Measurements from ENCODE around the gene ITGA6. TPM values are rescaled to one million over a fixed set of nuclear protein-coding genes. Genes with fewer than 3 reads are reported as not detected.

Gene ITGA6
- total RNA-seq, 5 donors from 2014 or later (not counting 1 experiment from before 2014, with no cell fraction given), result 50.7 to 188 (median 80.9) TPM

- peaks cover 55 to 63% of the 10 kb centered on the region in 2 experiments for H3K4me1 ChIP-seq (ENCODE audit: control insufficient read depth in 1 of 2, extremely low read depth in 1 of 2, insufficient read depth in 2 of 2, low read length in 2 of 2)
These were observed 2.6 kb downstream of the ITGA6 start for GRCh38 chr2:172430027-172430426.

GRCh38 chr2:172430678-172431077 lies 3.3 kb downstream of the ITGA6 start:
- H3K4me3 Mint-ChIP-seq, result peak overlapping the region in 1 of 3 donors; percentile 94
- Histone ChIP-seq H3K36me3 (ENCODE audit: control insufficient read depth in 2 of 2, extremely low read depth in 1 of 2, insufficient read depth in 1 of 2, low read length in 1 of 2) (peaks cover 2 to 4% of the 10 kb centered on the region in 2 donors), H3K27ac (ENCODE audit: low read length) (no peak overlapping the region), H3K4me1 (ENCODE audit: control insufficient read depth in 1 of 2, extremely low read depth in 1 of 2, insufficient read depth in 2 of 2, low read length in 2 of 2) (peaks cover 61 to 70% of the 10 kb centered on the region in 2 experiments), H3K4me3 (ENCODE audit: control insufficient read depth in 1 of 2, extremely low read depth in 1 of 2, low read length in 1 of 2) (no peak overlapping the region), H3K9me3 (no peaks in the 10 kb centered on the region), H3K27me3 (replicated peaks in 1 of 2; ENCODE audit: control insufficient read depth in 2 of 2, extremely low read depth in 1 of 2, insufficient read depth in 2 of 2, low read length in 1 of 2) (no peaks in the 10 kb centered on the region)
- no peak for DNase-seq
- no peaks in the 10 kb centered on the region for H3K36me3 Mint-ChIP-seq
- H3K27ac Mint-ChIP-seq, result peak overlapping the region in 1 of 2 donors; percentile 90
- H3K27me3 Mint-ChIP-seq, result no peaks in the 10 kb centered on the region
- ATAC-seq (replicated peaks in 1 of 4), result no peak
- 100% methylated on average over 3 of the region's 3 CpGs for WGBS (ENCODE audit: insufficient coverage)
- ChIA-PET POLR2A (no interaction called here), CTCF (interaction anchor here (1.4 to 8.7 kb wide), 6 partner anchors 9 to 32 kb away, joined by 3 to 126 read pairs (median 37); no protein-coding TSS in a partner anchor)
- H3K9me3 Mint-ChIP-seq, result no peaks in the 10 kb centered on the region
- peaks cover 11 to 84% (median 14%) of the 10 kb centered on the region in 3 donors for H3K4me1 Mint-ChIP-seq

More at GRCh38 chr2:172430027-172430426, 2.6 kb downstream of the ITGA6 start:
- CTCF ChIA-PET, result interaction anchor here (1.0 to 8.7 kb wide), 10 partner anchors 8 to 55 kb away, joined by 3 to 126 read pairs (median 5); no protein-coding TSS in a partner anchor
- Mint-ChIP-seq H3K27ac (peak overlapping the region; percentile 90 to 92), H3K4me1 (peaks cover 16 to 85% (median 19%) of the 10 kb centered on the region in 3 donors), H3K9me3 (no peaks in the 10 kb centered on the region), H3K36me3 (no peaks in the 10 kb centered on the region), H3K4me3 (peak overlapping the region in 2 of 3 donors; percentile 88 to 94), H3K27me3 (no peaks in the 10 kb centered on the region)
- no peaks in the 10 kb centered on the region for H3K9me3 ChIP-seq
- peak overlapping the region; percentile 67 to 93 for H3K4me3 ChIP-seq (ENCODE audit: control insufficient read depth in 1 of 2, extremely low read depth in 1 of 2, low read length in 1 of 2)
- H3K27ac ChIP-seq (ENCODE audit: low read length), result peak overlapping the region; percentile 0
- ATAC-seq (replicated peaks in 1 of 4), result no peak
- no peak for DNase-seq
- no peaks in the 10 kb centered on the region for H3K27me3 ChIP-seq (replicated peaks in 1 of 2; ENCODE audit: control insufficient read depth in 2 of 2, extremely low read depth in 1 of 2, insufficient read depth in 2 of 2, low read length in 1 of 2)
- WGBS (ENCODE audit: insufficient coverage), result 100% methylated on average over 1 of the region's 1 CpG
- POLR2A ChIA-PET, result interaction anchor here (0.5 to 1.4 kb wide), 4 partner anchors 11 to 31 kb away, joined by 3 to 6 read pairs (median 4); no protein-coding TSS in a partner anchor
- H3K36me3 ChIP-seq (ENCODE audit: control insufficient read depth in 2 of 2, extremely low read depth in 1 of 2, insufficient read depth in 1 of 2, low read length in 1 of 2), result peaks cover 2 to 4% of the 10 kb centered on the region in 2 donors

- no peaks in the 10 kb centered on the region for H3K36me3 Mint-ChIP-seq
- ChIA-PET POLR2A (interaction anchor here (0.5 to 0.7 kb wide), 3 partner anchors 9 to 431 kb away, joined by 3 read pairs; no protein-coding TSS in a partner anchor), CTCF (interaction anchor here (1.0 to 8.7 kb wide), 4 partner anchors 9 to 31 kb away, joined by 3 to 126 read pairs (median 53); no protein-coding TSS in a partner anchor)
- H3K4me3 Mint-ChIP-seq, result peak overlapping the region in 1 of 3 donors; percentile 94
- Histone ChIP-seq H3K36me3 (ENCODE audit: control insufficient read depth in 2 of 2, extremely low read depth in 1 of 2, insufficient read depth in 1 of 2, low read length in 1 of 2) (peaks cover 2 to 4% of the 10 kb centered on the region in 2 donors), H3K4me1 (ENCODE audit: control insufficient read depth in 1 of 2, extremely low read depth in 1 of 2, insufficient read depth in 2 of 2, low read length in 2 of 2) (peaks cover 67 to 77% of the 10 kb centered on the region in 2 experiments), H3K9me3 (no peaks in the 10 kb centered on the region), H3K27ac (ENCODE audit: low read length) (peak overlapping the region; percentile 22), H3K4me3 (ENCODE audit: control insufficient read depth in 1 of 2, extremely low read depth in 1 of 2, low read length in 1 of 2) (peak overlapping the region in 1 of 2 donors; percentile 32), H3K27me3 (replicated peaks in 1 of 2; ENCODE audit: control insufficient read depth in 2 of 2, extremely low read depth in 1 of 2, insufficient read depth in 2 of 2, low read length in 1 of 2) (no peaks in the 10 kb centered on the region)
- no peak for ATAC-seq (replicated peaks in 1 of 4)
- H3K27ac Mint-ChIP-seq, result peak overlapping the region in 1 of 2 donors; percentile 90
- DNase-seq, result no peak
- H3K27me3 Mint-ChIP-seq, result no peaks in the 10 kb centered on the region
- H3K4me1 Mint-ChIP-seq, result peaks cover 7 to 78% (median 7%) of the 10 kb centered on the region in 3 donors
- 50% methylated on average over 4 of the region's 4 CpGs for WGBS (ENCODE audit: insufficient coverage)
- no peaks in the 10 kb centered on the region for H3K9me3 Mint-ChIP-seq
These were observed 4.1 kb downstream of the ITGA6 start for GRCh38 chr2:172431463-172431862.

- Histone ChIP-seq H3K4me3 (ENCODE audit: control insufficient read depth in 1 of 2, extremely low read depth in 1 of 2, low read length in 1 of 2) (no peak overlapping the region), H3K4me1 (ENCODE audit: control insufficient read depth in 1 of 2, extremely low read depth in 1 of 2, insufficient read depth in 2 of 2, low read length in 2 of 2) (peaks cover 67 to 77% of the 10 kb centered on the region in 2 experiments), H3K36me3 (ENCODE audit: control insufficient read depth in 2 of 2, extremely low read depth in 1 of 2, insufficient read depth in 1 of 2, low read length in 1 of 2) (peaks cover 2 to 4% of the 10 kb centered on the region in 2 donors), H3K27me3 (replicated peaks in 1 of 2; ENCODE audit: control insufficient read depth in 2 of 2, extremely low read depth in 1 of 2, insufficient read depth in 2 of 2, low read length in 1 of 2) (no peaks in the 10 kb centered on the region), H3K9me3 (no peaks in the 10 kb centered on the region), H3K27ac (ENCODE audit: low read length) (no peak overlapping the region)
- Mint-ChIP-seq H3K4me1 (peaks cover 1 to 73% (median 2%) of the 10 kb centered on the region in 3 donors), H3K4me3 (peak overlapping the region in 1 of 3 donors; percentile 23), H3K9me3 (no peaks in the 10 kb centered on the region), H3K36me3 (no peaks in the 10 kb centered on the region), H3K27ac (peak overlapping the region in 1 of 2 donors; percentile 90), H3K27me3 (no peaks in the 10 kb centered on the region)
- no peak for DNase-seq
- ATAC-seq (replicated peaks in 1 of 4), result no peak
- ChIA-PET CTCF (interaction anchor here (0.9 to 8.7 kb wide), 5 partner anchors 9 to 31 kb away, joined by 3 to 126 read pairs (median 6); no protein-coding TSS in a partner anchor), POLR2A (interaction anchor here (0.5 to 1.2 kb wide), 4 partner anchors 9 to 292 kb away, joined by 3 to 4 read pairs (median 3); no protein-coding TSS in a partner anchor)
- WGBS (ENCODE audit: insufficient coverage), result no CpG with 5 or more reads among the region's 2 CpGs
These were observed 4.6 kb downstream of the ITGA6 start for GRCh38 chr2:172431993-172432392.

GRCh38 chr2:172433144-172433543 lies 5.8 kb downstream of the ITGA6 start:
- peaks cover 0 to 70% (median 0%) of the 10 kb centered on the region in 3 donors for H3K4me1 Mint-ChIP-seq
- no peaks in the 10 kb centered on the region for H3K36me3 Mint-ChIP-seq
- H3K4me3 Mint-ChIP-seq, result peak overlapping the region in 1 of 3 donors; percentile 4
- WGBS (ENCODE audit: insufficient coverage), result no CpG with 5 or more reads among the region's 3 CpGs
- DNase-seq (no peak), ATAC-seq (replicated peaks in 1 of 4) (no peak)
- no peaks in the 10 kb centered on the region for H3K9me3 ChIP-seq
- H3K4me3 ChIP-seq (ENCODE audit: control insufficient read depth in 1 of 2, extremely low read depth in 1 of 2, low read length in 1 of 2), result peak overlapping the region in 1 of 2 donors; percentile 10
- peaks cover 79 to 85% of the 10 kb centered on the region in 2 experiments for H3K4me1 ChIP-seq (ENCODE audit: control insufficient read depth in 1 of 2, extremely low read depth in 1 of 2, insufficient read depth in 2 of 2, low read length in 2 of 2)
- ChIA-PET POLR2A (interaction anchor here in 1 of 2 donors (1.8 kb wide), 1 partner anchor 10 kb away, joined by 6 read pairs; no protein-coding TSS in a partner anchor), CTCF (interaction anchor here (1.1 to 7.0 kb wide), 4 partner anchors 9 to 30 kb away, joined by 4 to 126 read pairs (median 13); no protein-coding TSS in a partner anchor)
- peaks cover 2 to 4% of the 10 kb centered on the region in 2 donors for H3K36me3 ChIP-seq (ENCODE audit: control insufficient read depth in 2 of 2, extremely low read depth in 1 of 2, insufficient read depth in 1 of 2, low read length in 1 of 2)
- no peaks in the 10 kb centered on the region for H3K9me3 Mint-ChIP-seq
- H3K27ac ChIP-seq (ENCODE audit: low read length), result peak overlapping the region; percentile 55
- no peaks in the 10 kb centered on the region for H3K27me3 ChIP-seq (replicated peaks in 1 of 2; ENCODE audit: control insufficient read depth in 2 of 2, extremely low read depth in 1 of 2, insufficient read depth in 2 of 2, low read length in 1 of 2)
- no peaks in the 10 kb centered on the region for H3K27me3 Mint-ChIP-seq
- peak overlapping the region in 1 of 2 donors; percentile 85 for H3K27ac Mint-ChIP-seq

GRCh38 chr2:172434821-172435605 lies 7.6 kb downstream of the ITGA6 start:
- H3K9me3 ChIP-seq, result no peaks in the 10 kb centered on the region
- H3K4me3 ChIP-seq (ENCODE audit: control insufficient read depth in 1 of 2, extremely low read depth in 1 of 2, low read length in 1 of 2), result peak overlapping the region in 1 of 2 donors; percentile 28
- no CpG with 5 or more reads among the region's 5 CpGs for WGBS (ENCODE audit: insufficient coverage)
- H3K36me3 ChIP-seq (ENCODE audit: control insufficient read depth in 2 of 2, extremely low read depth in 1 of 2, insufficient read depth in 1 of 2, low read length in 1 of 2), result peaks cover 0 to 4% of the 10 kb centered on the region in 2 donors
- Mint-ChIP-seq H3K27ac (peak overlapping the region in 1 of 2 donors; percentile 85), H3K27me3 (no peaks in the 10 kb centered on the region), H3K4me3 (peak overlapping the region in 2 of 3 donors; percentile 40 to 46), H3K36me3 (no peaks in the 10 kb centered on the region), H3K9me3 (no peaks in the 10 kb centered on the region), H3K4me1 (peaks cover 0 to 54% (median 0%) of the 10 kb centered on the region in 3 donors)
- POLR2A ChIA-PET, result interaction anchor here in 1 of 2 donors (0.6 to 0.7 kb wide), 5 partner anchors 11 to 734 kb away, joined by 3 to 7 read pairs (median 5); no protein-coding TSS in a partner anchor
- CTCF ChIA-PET, result interaction anchor here (0.6 to 7.0 kb wide), 5 partner anchors 8 to 40 kb away, joined by 3 to 126 read pairs (median 12); no protein-coding TSS in a partner anchor
- H3K27ac ChIP-seq (ENCODE audit: low read length), result peak overlapping the region; percentile 55
- DNase-seq (peak in 31 of 35 experiments; percentile 14 to 76 (median 56)), ATAC-seq (replicated peaks in 1 of 4) (peak; percentile 74 to 89 (median 81))
- H3K27me3 ChIP-seq (replicated peaks in 1 of 2; ENCODE audit: control insufficient read depth in 2 of 2, extremely low read depth in 1 of 2, insufficient read depth in 2 of 2, low read length in 1 of 2), result no peaks in the 10 kb centered on the region
- peaks cover 85 to 97% of the 10 kb centered on the region in 2 experiments for H3K4me1 ChIP-seq (ENCODE audit: control insufficient read depth in 1 of 2, extremely low read depth in 1 of 2, insufficient read depth in 2 of 2, low read length in 2 of 2)

Data from T-cell (primary cell).